Measurements from ENCODE around the gene DCBLD1. TPM values are rescaled to one million over a fixed set of nuclear protein-coding genes. Genes with fewer than 3 reads are reported as not detected.

Gene DCBLD1
- total RNA-seq, 1 experiment from 2014 or later, result 10.4 TPM

DNA sequence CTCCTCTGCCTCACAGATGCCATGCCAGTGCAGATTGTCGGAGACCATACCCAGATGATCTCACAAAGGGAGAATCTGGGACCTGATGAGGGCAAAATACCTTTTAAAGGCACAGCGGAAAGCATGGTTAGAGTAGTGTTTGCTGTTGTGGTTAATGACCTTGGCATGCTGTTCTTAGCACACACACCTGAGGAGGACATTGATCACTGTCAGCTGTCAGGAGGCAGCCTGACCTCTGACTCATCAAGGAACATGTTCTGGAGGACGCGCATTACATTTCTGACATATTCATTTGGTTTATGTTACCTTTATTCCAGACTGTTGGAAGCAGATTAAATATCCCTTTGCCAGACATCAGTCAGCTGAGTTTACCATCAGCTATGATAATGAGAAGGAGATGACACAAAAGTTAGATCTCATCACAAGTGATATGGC, 62.7 kb downstream of the DCBLD1 start:
- peak; percentile 54 for DNase-seq (ENCODE audit: low read depth)
- in situ Hi-C loops (cut with HindIII; ENCODE audit: low pct_unique_long_range_greater_than_20kb, low sequenced_read_pairs), result no loop called here

- in situ Hi-C loops (cut with HindIII; ENCODE audit: low pct_unique_long_range_greater_than_20kb, low sequenced_read_pairs), result no loop called here
Observed at GRCh38 chr6:117546674-117547073, 64.2 kb downstream of the DCBLD1 start.

GRCh38 chr6:117547688-117548621, 65.5 kb downstream of the DCBLD1 start:
- in situ Hi-C loops (cut with HindIII; ENCODE audit: low pct_unique_long_range_greater_than_20kb, low sequenced_read_pairs), result no loop called here
- no peak for DNase-seq (ENCODE audit: low read depth)

More at GRCh38 chr6:117546674-117547073, 64.2 kb downstream of the DCBLD1 start:
- DNase-seq (ENCODE audit: low read depth), result no peak

GRCh38 chr6:117548797-117549301, 66.4 kb downstream of the DCBLD1 start:
- peak; percentile 76 for DNase-seq (ENCODE audit: low read depth)
- in situ Hi-C loops (cut with HindIII; ENCODE audit: low pct_unique_long_range_greater_than_20kb, low sequenced_read_pairs), result no loop called here

DNA sequence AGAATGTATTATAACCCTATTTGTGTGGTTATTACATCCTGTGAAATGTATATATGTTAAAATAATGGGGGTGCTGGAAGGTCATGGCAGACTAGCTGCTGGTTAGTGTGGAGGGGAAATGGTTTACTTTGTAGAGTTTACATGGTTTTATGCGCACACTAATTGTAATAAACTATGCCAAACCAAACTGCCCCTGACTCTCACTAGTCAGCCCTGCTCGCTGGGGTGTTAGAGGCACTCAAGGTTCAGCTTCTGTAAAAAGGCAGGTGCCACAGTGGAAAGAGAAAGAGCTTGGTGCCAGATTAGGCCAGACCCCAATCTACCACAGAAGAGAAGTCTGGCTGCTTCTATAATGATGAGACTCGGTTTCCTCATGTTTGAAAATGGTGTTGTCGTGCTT, 67.1 kb downstream of the DCBLD1 start:
- in situ Hi-C loops (cut with HindIII; ENCODE audit: low pct_unique_long_range_greater_than_20kb, low sequenced_read_pairs), result no loop called here
- DNase-seq (ENCODE audit: low read depth), result no peak

DNA sequence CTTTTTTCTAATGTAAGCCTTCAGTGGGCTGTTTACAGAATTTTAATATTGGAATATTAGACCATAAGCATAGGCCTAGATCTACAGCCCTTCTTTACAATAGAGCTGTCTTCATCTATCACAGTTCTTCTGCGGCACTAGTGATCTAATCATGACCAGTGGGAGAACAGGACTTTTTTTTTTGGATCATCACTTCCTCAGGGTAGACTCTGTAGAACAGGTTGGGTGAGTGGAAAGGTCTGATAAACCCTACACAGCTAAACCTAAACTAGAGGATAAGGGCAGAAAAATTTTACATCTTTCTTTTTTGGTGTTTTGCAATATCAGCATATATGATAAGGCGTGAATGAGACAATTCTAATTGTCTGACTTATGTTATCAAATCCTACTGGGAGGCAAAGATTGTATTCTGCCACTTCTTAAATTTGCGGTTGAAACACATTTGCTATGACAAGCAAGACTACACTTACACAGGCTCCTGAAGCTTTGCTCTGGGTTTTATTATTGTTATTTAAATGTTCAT, 67.7 kb downstream of the DCBLD1 start:
- DNase-seq (ENCODE audit: low read depth), result no peak
- in situ Hi-C loops (cut with HindIII; ENCODE audit: low pct_unique_long_range_greater_than_20kb, low sequenced_read_pairs), result no loop called here

- DNase-seq (ENCODE audit: low read depth), result no peak
- in situ Hi-C loops (cut with HindIII; ENCODE audit: low pct_unique_long_range_greater_than_20kb, low sequenced_read_pairs), result no loop called here
Observed at GRCh38 chr6:117550618-117551242, 68.3 kb downstream of the DCBLD1 start.

- in situ Hi-C loops (cut with HindIII; ENCODE audit: low pct_unique_long_range_greater_than_20kb, low sequenced_read_pairs), result no loop called here
- DNase-seq (ENCODE audit: low read depth), result no peak
Observed at GRCh38 chr6:117552618-117553017, 70.1 kb downstream of the DCBLD1 start.

GRCh38 chr6:117553142-117553541, 70.7 kb downstream of the DCBLD1 start:
- in situ Hi-C loops (cut with HindIII; ENCODE audit: low pct_unique_long_range_greater_than_20kb, low sequenced_read_pairs), result no loop called here

DNA sequence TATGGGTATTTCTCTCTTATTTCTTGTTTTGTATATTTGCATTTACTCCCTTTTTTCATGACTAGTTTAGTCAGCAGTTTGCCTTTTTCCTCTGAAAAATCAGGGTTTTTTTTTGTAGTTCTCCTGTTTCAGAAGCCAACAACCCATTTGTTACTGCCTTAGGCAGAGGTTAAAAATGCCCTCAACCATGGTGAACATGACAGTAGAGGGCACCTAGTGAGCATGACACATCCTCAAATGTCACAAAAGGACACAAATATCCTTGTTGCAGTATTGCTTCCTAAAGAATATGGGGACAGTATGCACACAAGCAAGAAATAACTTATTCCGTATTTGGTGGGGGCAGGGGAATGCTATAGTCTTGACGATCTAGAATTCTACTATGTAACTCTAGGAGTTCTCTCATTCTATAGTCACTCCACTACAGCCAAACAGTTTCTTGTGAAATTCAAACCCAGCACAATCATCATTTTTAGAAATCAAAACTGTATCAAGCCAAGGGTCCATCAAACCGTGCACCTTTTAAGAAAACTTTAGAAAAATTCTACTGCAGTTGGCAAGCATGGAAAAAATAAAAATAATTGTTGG, 72.9 kb downstream of the DCBLD1 start:
- in situ Hi-C loops (cut with HindIII; ENCODE audit: low pct_unique_long_range_greater_than_20kb, low sequenced_read_pairs), result no loop called here
- no peak for DNase-seq (ENCODE audit: low read depth)

More at GRCh38 chr6:117553142-117553541, 70.7 kb downstream of the DCBLD1 start:
- DNase-seq (ENCODE audit: low read depth), result no peak

DNA sequence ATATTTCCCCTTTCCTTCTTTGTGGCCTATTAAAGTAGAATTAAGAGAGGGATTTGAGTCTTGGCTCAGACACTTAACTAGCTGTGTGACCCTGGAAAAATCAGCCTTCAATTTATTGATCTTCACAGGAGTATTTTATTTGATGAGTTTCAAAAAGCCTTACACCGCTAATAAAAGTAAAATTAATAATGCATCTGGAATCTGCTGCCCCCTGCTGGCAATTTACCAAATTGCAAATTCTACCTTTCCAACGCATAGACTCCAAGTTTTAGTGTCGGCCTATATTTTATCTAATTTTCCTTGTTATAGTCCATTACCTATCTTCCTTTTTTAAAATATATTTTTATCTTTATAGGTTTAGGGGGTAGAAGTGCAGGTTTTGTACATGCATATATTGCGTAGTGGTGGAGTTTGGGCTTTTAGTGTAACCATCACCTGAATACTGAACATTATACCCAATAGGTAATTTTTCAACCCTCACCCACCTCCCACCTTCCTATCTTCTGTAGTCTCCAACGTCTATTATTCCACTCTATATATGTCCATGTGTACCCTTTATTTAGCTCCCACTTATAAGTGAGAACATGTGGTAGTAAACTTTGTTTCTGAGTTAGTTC, 73.5 kb downstream of the DCBLD1 start:
- DNase-seq (ENCODE audit: low read depth), result no peak
- in situ Hi-C loops (cut with HindIII; ENCODE audit: low pct_unique_long_range_greater_than_20kb, low sequenced_read_pairs), result no loop called here

DNA sequence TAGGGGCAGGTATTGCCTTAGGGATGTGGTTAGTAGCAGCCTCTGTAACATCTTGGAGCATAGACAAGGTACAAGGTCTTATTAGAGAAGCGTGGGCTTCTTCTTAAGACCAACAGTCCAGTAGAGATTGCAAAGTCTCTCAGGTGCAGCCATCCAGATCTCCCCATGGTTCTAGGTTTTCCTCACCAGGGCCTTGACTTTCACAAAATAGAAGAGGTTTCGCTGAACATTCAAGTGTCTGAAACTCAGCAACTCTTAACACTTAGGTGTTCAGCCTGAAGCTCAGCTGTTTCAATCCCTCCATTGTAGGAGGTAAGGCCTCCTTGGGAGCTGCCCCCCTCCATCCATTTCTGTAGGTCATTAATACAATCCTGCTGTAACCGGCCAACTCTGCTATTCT, 75.5 kb downstream of the DCBLD1 start:
- in situ Hi-C loops (cut with HindIII; ENCODE audit: low pct_unique_long_range_greater_than_20kb, low sequenced_read_pairs), result no loop called here
- DNase-seq (ENCODE audit: low read depth), result no peak

DNA sequence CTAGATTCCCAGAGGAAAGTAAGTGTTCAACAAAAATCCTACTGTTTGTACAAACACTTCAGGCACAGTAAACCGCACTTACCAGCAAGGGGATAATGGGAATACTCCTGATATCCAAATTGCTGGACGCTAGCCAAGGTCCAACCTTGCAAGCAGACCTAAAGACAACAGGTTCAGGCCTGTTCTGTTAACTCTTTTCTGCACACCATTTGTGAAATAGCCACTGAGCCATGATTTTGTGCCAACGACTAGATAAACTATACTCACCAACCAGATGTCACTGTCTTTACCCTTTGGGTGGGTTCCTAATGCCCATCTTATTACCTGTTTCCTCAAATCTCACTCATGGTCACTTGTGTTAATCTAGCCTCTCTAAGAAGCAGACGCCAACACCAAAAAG, 76.3 kb downstream of the DCBLD1 start:
- in situ Hi-C loops (cut with HindIII; ENCODE audit: low pct_unique_long_range_greater_than_20kb, low sequenced_read_pairs), result no loop called here
- DNase-seq (ENCODE audit: low read depth), result no peak

DNA sequence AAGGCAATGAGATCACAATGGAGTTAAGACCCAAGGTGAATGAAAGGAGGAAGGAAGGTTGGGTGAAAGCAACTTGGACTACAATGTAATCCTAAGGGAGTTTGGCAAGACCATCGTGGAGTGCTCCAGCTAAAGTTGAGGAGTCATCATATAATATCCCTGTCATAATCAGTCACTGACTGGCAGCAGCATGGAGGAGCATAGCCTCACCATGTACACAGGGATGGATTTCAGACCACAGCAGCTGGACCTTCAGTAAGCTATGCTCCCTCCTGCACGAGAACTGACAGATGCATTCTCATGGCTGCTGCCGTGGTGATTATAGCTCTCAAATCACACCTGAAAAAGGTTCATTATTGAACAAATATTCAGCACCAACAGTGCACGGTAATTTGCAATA, 76.8 kb downstream of the DCBLD1 start:
- in situ Hi-C loops (cut with HindIII; ENCODE audit: low pct_unique_long_range_greater_than_20kb, low sequenced_read_pairs), result no loop called here
- no peak for DNase-seq (ENCODE audit: low read depth)

DNA sequence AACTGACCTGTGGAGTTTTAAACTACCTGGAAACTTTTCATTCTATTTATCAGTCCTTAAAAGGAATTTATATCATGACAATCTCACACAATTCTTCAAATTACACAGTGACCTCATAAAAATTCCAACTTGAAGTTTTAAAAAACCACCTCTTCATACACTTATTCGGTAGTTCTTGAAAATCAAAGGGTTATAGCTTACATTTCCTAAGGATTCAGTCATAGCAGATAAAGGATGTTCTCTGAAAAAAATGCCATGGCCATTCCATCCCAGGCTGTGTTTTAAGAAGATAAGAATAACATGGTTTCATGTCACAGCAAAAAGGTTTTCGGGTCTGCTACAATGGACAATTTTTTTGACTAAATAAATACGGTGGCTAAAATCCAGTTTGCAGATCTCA, 78.7 kb downstream of the DCBLD1 start:
- DNase-seq (ENCODE audit: low read depth), result no peak
- in situ Hi-C loops (cut with HindIII; ENCODE audit: low pct_unique_long_range_greater_than_20kb, low sequenced_read_pairs), result no loop called here

GRCh38 chr6:117564681-117565080, 82.2 kb downstream of the DCBLD1 start:
- DNase-seq (ENCODE audit: low read depth), result no peak
- in situ Hi-C loops (cut with HindIII; ENCODE audit: low pct_unique_long_range_greater_than_20kb, low sequenced_read_pairs), result no loop called here

DNA sequence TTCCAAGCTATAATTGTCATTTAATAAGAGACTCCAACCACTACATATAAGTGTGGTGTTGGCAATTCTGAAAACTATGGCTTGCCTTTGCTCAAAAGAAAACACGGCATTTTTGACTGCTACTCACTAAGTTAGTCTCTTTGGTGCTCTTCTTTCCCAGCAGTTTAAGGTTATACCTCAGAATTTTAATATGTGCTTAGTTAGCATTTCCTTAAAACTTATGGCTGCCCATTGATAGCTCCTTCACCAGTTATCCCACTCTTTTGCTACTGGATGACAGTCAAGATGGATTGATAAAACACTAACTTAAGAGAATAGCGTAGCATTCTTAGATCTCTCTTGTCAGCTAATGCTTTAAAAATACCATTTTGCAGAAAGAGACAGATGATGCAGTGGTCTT, 85.8 kb downstream of the DCBLD1 start:
- no peak for DNase-seq (ENCODE audit: low read depth)
- in situ Hi-C loops (cut with HindIII; ENCODE audit: low pct_unique_long_range_greater_than_20kb, low sequenced_read_pairs), result no loop called here

- DNase-seq (ENCODE audit: low read depth), result no peak
- in situ Hi-C loops (cut with HindIII; ENCODE audit: low pct_unique_long_range_greater_than_20kb, low sequenced_read_pairs), result no loop called here
Observed at GRCh38 chr6:117568831-117569410, 86.4 kb downstream of the DCBLD1 start.

Measured in Caki2 (cell line).